ENCODE results near the gene GOT2.

- TF ChIP-seq POLR2AphosphoS5 (IDR thresholded peaks at IDR 0.05; ENCODE audit: insufficient read depth, low read depth, low read length): no peak
- no peak for TF ChIP-seq CTCF (IDR thresholded peaks at IDR 0.05; ENCODE audit: extremely low read depth in 1 of 2, insufficient read depth in 1 of 2, low read depth in 1 of 2, low read length in 2 of 2)
- TF ChIP-seq EZH2 (IDR thresholded peaks at IDR 0.05; ENCODE audit: borderline replicate concordance, low read depth, low read length, severe bottlenecking): no peak
- no peak for TF ChIP-seq POLR2A (IDR thresholded peaks at IDR 0.05; ENCODE audit: low read depth, low read length)
- TF ChIP-seq JUN (IDR thresholded peaks at IDR 0.05; ENCODE audit: borderline replicate concordance, insufficient read depth, insufficient read length, low read depth): no peak
- TF ChIP-seq, protein P1, sequence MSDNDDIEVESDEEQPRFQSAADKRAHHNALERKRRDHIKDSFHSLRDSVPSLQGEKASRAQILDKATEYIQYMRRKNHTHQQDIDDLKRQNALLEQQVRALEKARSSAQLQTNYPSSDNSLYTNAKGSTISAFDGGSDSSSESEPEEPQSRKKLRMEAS (IDR thresholded peaks at IDR 0.05; ENCODE audit: insufficient read depth, insufficient read length): no peak
- no peak for TF ChIP-seq FOS (IDR thresholded peaks at IDR 0.05; ENCODE audit: borderline replicate concordance, insufficient read depth, low read length)
Observed at GRCh38 chr16:58685084-58685449, 49.0 kb downstream of the GOT2 start.

Measured in endothelial cell of umbilical vein (primary cell).